DMS153 treated with DMSO at 0.1 percent for 48 hours (cell line): Measurements from ENCODE around the gene ACTR2.
A peak's percentile ranks its signal among the peaks of the same experiment; 100 is the strongest.

Experiments used
- DNase-seq: peaks from one replicate; lab custom pipeline; 2025; ENCODE audit not compliant: unreplicated experiment; lab: John Stamatoyannopoulos, UW

Gene ACTR2

GRCh38 chr2:65277791-65278483 lies 50.3 kb downstream of the ACTR2 start:
- DNase-seq = no peak

GRCh38 chr2:65278531-65278981 lies 50.9 kb downstream of the ACTR2 start:
- DNase-seq = no peak

DNA sequence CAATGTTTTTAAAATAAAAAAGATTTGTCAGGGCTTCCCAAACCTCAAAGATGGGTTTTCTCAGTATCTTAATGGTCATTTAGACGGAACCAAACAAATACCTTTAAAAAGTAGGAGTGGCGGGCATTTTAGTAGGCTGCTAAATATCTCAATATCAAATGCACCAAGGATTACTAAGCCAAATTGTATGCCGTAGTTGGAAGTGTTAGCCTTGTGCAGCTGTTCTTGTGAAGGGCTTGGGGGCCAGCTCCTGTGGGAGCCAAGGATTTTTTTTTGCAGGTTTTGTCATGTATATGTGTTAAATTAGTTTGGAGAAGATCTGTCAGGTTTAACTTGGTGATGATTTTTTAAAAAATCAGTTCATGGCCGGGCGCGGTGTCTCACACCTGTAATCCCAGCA lies 52.1 kb downstream of the ACTR2 start:
- DNase-seq = no peak

DNA sequence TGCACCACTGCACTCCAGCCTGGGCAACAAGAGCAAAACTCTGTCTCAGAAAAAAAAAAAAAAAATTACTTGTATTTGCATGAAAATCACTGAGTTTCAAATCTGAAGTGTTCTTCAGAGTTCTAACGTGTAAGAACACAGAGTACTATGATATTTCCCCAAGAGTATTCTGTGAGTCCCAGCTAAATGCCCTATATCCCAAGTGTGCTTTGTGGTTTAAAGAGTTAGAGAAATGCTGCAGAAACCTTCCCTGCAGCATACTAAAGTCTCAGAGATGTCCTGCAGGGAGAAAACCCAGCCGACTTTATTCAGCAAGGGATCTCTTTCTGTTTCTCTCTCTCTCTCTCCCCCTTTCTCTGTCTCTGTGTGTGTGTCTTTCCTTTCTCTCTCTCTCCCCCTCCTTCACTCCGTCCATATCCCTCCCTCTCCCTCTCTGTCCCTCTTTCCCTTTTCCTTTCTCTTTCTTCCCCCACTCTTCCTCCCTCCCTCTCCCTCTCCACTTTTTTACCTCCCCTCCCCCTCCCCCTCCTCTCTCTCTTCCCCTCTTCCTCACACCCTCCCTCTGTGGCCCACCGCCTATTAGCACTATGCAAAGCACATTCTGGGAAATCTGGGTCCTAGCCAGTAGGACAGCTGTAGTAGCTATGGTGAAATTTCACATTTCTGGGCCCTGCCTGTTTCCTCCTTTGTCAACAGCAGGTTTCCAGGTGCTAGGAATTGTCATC lies 54.2 kb downstream of the ACTR2 start:
- DNase-seq = no peak

DNA sequence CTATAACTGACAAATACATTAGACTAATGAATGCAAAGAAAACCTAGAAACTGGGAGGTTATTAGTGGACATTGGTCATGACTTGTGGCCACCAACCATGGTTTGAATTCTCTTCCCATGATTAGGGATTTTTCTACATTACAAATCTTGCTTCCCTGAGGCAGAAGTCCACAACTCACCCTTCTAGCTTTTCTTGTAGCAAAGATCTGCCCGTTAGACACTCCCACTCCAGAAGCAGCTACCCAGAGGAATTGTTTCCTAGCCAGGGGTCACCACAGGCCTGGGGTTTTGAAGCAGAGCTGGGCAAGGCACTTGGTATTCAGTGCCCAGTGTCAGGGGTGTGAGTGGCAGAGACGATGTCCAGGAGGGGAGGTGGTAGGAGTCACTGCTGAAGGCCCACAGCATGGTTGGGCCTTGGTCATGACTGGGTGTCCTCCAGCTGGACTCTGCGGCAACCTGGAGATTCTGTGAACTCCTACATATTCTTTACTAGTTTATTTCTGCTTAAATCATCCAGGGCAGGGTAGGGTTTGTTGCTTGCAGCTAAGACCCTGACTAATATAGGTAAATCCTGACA lies 54.9 kb downstream of the ACTR2 start:
- DNase-seq = no peak

DNA sequence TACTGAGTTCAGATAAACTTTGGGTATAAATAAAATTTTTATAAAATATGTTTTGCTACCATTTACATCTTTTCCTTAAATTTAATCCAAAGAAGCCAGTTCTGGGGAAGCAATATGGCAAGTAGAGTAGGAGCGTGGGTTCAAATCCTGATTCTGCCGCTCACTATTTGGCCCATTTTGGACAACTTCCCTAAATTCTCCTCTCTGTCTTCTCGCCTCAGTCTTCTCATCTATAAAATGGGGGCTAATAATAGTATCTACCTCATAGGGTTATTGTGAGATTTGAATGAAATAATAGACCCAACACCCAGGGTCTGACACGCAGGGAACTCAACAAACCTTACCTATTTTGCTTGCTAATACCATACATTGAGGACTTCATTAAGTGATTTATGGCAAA lies 59.7 kb downstream of the ACTR2 start:
- no peak for DNase-seq

GRCh38 chr2:65291216-65292105 lies 63.8 kb downstream of the ACTR2 start:
- DNase-seq = no peak

- DNase-seq = no peak
Observed at GRCh38 chr2:65292106-65292400, 64.4 kb downstream of the ACTR2 start.

- no peak for DNase-seq
Observed at GRCh38 chr2:65292461-65293011, 64.9 kb downstream of the ACTR2 start.

DNA sequence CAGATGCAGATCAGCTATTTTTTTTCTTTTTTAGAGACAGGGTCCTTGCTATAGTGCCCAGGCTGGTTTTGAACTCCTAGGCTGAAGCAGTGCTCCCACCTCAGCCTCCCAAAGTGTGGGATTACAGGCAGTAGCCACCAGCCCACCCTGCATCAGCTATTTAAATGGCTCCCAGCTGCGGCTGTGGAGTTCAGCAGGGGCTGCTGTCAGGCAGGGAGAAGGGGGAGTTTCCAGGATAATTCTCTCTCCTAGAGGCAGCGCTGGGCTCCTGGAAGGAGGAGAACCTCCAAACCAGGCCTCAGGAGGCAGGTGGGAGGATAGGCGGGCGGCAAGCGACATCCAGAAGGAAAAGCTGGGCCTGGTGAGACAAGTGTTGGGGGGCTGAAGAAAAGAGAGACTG lies 65.7 kb downstream of the ACTR2 start:
- no peak for DNase-seq

DNA sequence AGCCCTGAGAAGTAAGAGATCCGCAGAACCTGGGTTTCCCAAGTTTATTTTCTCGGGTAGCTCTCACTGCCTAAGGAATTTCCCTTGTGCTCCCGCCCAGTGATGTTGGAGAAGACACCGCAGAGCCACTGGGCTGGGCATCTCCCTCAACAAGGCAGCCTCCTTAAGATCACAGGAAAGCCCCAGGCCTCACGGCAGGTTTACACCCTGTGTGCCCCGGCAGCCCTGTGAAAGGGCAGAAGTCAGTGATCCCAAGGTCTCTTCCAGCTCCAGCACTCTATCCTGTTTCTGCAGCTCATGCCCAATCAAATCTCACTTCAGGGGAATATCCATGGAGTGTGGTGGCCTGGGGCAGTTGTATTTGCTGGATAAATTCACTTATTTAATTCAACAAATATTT lies 66.5 kb downstream of the ACTR2 start:
- no peak for DNase-seq

GRCh38 chr2:65294701-65295100 lies 67.1 kb downstream of the ACTR2 start:
- DNase-seq = no peak

- DNase-seq = no peak
Observed at GRCh38 chr2:65296971-65297370, 69.3 kb downstream of the ACTR2 start.

- DNase-seq = no peak
Observed at GRCh38 chr2:65297544-65297943, 69.9 kb downstream of the ACTR2 start.

- no peak for DNase-seq
Observed at GRCh38 chr2:65298089-65298488, 70.5 kb downstream of the ACTR2 start.

GRCh38 chr2:65299246-65299645 lies 71.6 kb downstream of the ACTR2 start:
- no peak for DNase-seq

DNA sequence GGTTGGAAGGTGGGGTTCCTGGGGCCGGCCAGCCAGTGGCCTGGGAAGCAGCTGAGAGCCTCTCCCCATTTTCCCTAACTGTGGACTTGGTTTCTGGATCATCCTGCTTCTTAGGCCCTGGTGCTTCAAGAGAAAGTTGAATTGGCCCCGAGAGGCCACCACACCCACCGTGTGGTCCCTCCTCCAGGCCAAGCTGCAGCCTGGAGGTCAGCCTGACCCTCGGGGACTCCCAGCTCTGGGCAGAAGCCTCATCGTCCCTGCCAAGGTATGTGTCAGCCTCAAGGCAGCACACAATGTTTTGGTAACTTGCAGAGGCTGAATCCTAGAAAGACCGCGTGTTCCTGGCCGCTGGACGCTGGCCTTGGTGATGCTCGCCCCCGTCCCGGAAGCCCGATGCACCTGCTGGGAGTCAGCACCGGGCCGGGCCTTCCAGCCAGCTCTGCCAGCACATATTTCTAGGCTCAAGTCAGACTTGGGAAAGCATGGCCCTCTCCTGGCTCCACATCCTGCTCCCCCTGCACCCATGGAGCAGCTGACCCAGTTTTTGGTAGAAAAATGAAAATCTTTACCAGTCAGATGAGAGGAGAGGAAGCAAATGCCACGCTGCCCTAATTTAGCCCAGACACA lies 72.6 kb downstream of the ACTR2 start:
- DNase-seq = no peak

- peak; percentile 48 for DNase-seq
Observed at GRCh38 chr2:65300761-65301711, 73.4 kb downstream of the ACTR2 start.

DNA sequence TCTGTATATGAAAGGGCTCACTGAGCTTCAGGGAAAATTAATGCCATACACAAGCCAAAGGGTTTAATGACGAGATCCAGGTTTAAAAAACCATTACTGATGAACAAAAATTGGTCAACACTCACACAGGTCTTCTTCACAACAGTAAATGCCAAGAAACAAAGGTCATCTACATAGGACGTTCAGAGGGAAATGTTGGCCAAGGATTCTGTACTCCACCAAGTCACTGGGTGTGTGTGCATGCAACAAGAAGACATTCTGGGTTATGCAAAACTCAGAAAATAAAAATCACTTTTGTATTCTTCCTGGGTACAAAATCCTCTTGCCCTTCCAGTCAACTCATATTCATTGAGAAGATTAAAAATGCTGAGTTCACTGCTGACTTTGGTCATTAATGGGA lies 78.3 kb downstream of the ACTR2 start:
- no peak for DNase-seq

DNA sequence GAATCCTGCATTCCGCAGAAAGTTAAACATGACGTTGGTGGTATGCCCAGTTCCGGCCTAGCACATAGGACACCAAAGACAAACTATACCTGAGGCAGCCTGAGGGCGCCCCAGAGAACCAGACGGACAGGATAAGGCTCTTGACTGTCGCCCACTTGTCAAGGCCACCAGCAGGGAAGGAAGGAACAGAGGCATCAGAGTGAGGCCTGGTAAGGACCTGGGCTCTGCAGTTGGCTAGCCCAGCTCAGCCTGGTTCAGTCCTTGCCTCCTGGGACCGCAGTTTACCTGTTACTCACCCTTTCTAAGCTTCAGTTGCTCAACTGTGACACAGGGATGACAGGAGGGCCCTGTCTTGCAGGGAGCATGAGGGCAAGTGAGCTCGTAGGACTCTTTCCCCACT lies 82.1 kb downstream of the ACTR2 start:
- no peak for DNase-seq
